Mesenchymal stem cell (in vitro differentiated cells and primary cell): ENCODE results near the gene FHIT.

Experiments used
- DNase-seq: peaks from one replicate; pipeline ENCODE4 v3.0.0-alpha.2; 2013
- H2AFZ ChIP-seq: one replicate; pipeline ENCODE4 v1.6.1; 2013; ENCODE audit warnings: low read depth, mild to moderate bottlenecking, control low read depth, inconsistent platforms, low read length, moderate library complexity
- H2AK5ac ChIP-seq: 2 replicates; pipeline ENCODE4 v1.6.1; 2013; ENCODE audit warnings: low read length, moderate library complexity, mild to moderate bottlenecking, inconsistent platforms; ENCODE audit not compliant: severe bottlenecking
- H2BK120ac ChIP-seq: one replicate; pipeline ENCODE4 v1.6.1; 2013; ENCODE audit warnings: low read depth, mild to moderate bottlenecking, inconsistent platforms, low read length, moderate library complexity
- H2BK12ac ChIP-seq, 2 experiments: one replicate each; pipeline ENCODE4 v1.6.1; 2013; ENCODE audit warnings: inconsistent platforms in 2 of 2, low read length in 2 of 2, mild to moderate bottlenecking in 2 of 2, moderate library complexity in 2 of 2, control low read depth in 1 of 2
- H2BK15ac ChIP-seq: one replicate; pipeline ENCODE4 v1.6.1; 2013; ENCODE audit warnings: mild to moderate bottlenecking, low read depth, inconsistent platforms; ENCODE audit not compliant: poor library complexity, severe bottlenecking
- H2BK5ac ChIP-seq: 2 replicates; pipeline ENCODE4 v1.6.1; 2013; ENCODE audit warnings: low read depth, mild to moderate bottlenecking, low read length, control low read depth, inconsistent platforms; ENCODE audit not compliant: poor library complexity, severe bottlenecking
- H3K14ac ChIP-seq, 2 experiments: one replicate each; pipeline ENCODE4 v1.6.1; 2013; ENCODE audit warnings: inconsistent platforms in 2 of 2, low read length in 2 of 2, control low read depth in 1 of 2, mild to moderate bottlenecking in 1 of 2, moderate library complexity in 1 of 2
- H3K18ac ChIP-seq, 2 experiments: one replicate each; pipeline ENCODE4 v1.6.1; 2013; ENCODE audit warnings: inconsistent platforms in 2 of 2, low read length in 2 of 2, control low read depth in 1 of 2, low read depth in 1 of 2, mild to moderate bottlenecking in 1 of 2
- H3K23ac ChIP-seq, 2 experiments: one replicate each; pipeline ENCODE4 v1.6.1; 2013; ENCODE audit warnings: inconsistent platforms in 2 of 2, low read length in 2 of 2, mild to moderate bottlenecking in 2 of 2, moderate library complexity in 2 of 2, control low read depth in 1 of 2
- H3K27ac ChIP-seq: 2 replicates; pipeline ENCODE4 v1.5.1; 2013; ENCODE audit warnings: mild to moderate bottlenecking, moderate library complexity, low read length, control low read depth, inconsistent platforms; ENCODE audit not compliant: poor library complexity, severe bottlenecking
- H3K27me3 ChIP-seq, 2 experiments: 2 replicates each; pipeline versions ENCODE4 v1.6.1 to v1.7.0; 2013; ENCODE audit warnings: low read length in 2 of 2, mild to moderate bottlenecking in 2 of 2, moderate library complexity in 2 of 2, control low read depth in 1 of 2, inconsistent platforms in 1 of 2; ENCODE audit not compliant: control insufficient read depth in 1 of 2, insufficient read depth in 1 of 2
- H3K36me3 ChIP-seq, 2 experiments: 2 replicates each; pipeline versions ENCODE4 v1.6.1 to v1.7.0; 2013; ENCODE audit warnings: low read length in 2 of 2, control low read depth in 1 of 2, inconsistent platforms in 1 of 2, low read depth in 1 of 2, mild to moderate bottlenecking in 1 of 2; ENCODE audit not compliant: insufficient read depth in 2 of 2, control insufficient read depth in 1 of 2
- H3K4ac ChIP-seq, 2 experiments: one replicate each; pipeline ENCODE4 v1.6.1; 2013; ENCODE audit warnings: inconsistent platforms in 2 of 2, low read length in 2 of 2, mild to moderate bottlenecking in 2 of 2, moderate library complexity in 2 of 2, control low read depth in 1 of 2, low read depth in 1 of 2
- H3K4me1 ChIP-seq: 2 replicates; pipeline ENCODE4 v1.6.1; 2013; ENCODE audit warnings: low read depth, low read length, control low read depth; ENCODE audit not compliant: control insufficient read depth, insufficient read depth
- H3K4me2 ChIP-seq: 2 replicates; pipeline ENCODE4 v1.6.1; 2013; ENCODE audit warnings: low read length, mild to moderate bottlenecking, inconsistent platforms; ENCODE audit not compliant: poor library complexity, severe bottlenecking
- H3K4me3 ChIP-seq, 2 experiments: 2 replicates each; pipeline versions ENCODE4 v1.5.1 to v1.7.0; 2013; ENCODE audit warnings: low read length in 2 of 2, mild to moderate bottlenecking in 2 of 2, control low read depth in 1 of 2, low read depth in 1 of 2; ENCODE audit not compliant: insufficient read depth in 1 of 2
- H3K79me1 ChIP-seq: replicated peaks from 2 replicates; pipeline ENCODE4 v1.6.1; 2013; ENCODE audit warnings: mild to moderate bottlenecking, control low read depth, low read length, inconsistent platforms; ENCODE audit not compliant: poor library complexity, severe bottlenecking
- H3K9ac ChIP-seq: 2 replicates; pipeline ENCODE4 v1.7.0; 2013; ENCODE audit warnings: mild to moderate bottlenecking, low read length, moderate library complexity
- H3K9me3 ChIP-seq: 2 replicates; pipeline ENCODE4 v1.7.0; 2013; ENCODE audit warnings: mild to moderate bottlenecking, low read length; ENCODE audit not compliant: control insufficient read depth
- H4K8ac ChIP-seq: one replicate; pipeline ENCODE4 v1.6.1; 2013; ENCODE audit warnings: inconsistent platforms, mild to moderate bottlenecking, low read length, moderate library complexity
- H4K91ac ChIP-seq: one replicate; pipeline ENCODE4 v1.6.1; 2013; ENCODE audit warnings: mild to moderate bottlenecking, low read length, inconsistent platforms
- WGBS: methylation state at CpG from one replicate; pipeline ENCODE4 v1.1.7; 2013; ENCODE audit warnings: mixed read lengths; 5-methylcytosine and 5-hydroxymethylcytosine counted together

Gene FHIT

DNA sequence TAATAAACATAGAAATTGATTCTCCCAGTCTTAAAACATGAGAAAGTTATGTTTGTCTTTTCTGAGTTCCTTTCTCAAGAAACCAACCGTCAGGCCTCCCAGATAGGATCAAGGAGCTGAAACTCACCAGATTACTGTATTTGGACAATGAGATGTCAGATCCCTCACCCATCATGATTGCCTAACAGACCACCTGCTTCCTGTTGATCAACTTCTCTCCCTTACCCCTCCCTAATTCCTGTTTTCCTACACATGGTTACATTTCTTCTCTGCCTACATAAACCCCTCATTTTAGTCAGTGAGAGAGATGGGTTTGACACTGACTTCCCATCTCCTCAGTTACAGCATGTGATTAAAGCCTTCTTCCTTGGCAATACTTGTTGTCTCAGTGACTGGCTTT, 917.5 kb downstream of the FHIT start:
- H2AK5ac ChIP-seq, result no peak overlapping the region
- peaks cover 0 to 5% of the 10 kb centered on the region in 2 experiments for H3K27me3 ChIP-seq
- WGBS, result 86% methylated on average over 1 of the region's 1 CpG
- no peak overlapping the region for H2AFZ ChIP-seq
- no peaks in the 10 kb centered on the region for H3K36me3 ChIP-seq
- no peak overlapping the region for H2BK12ac ChIP-seq
- no peak overlapping the region for H2BK120ac ChIP-seq
- DNase-seq, result no peak
- H3K4ac ChIP-seq, result no peak overlapping the region
- no peak overlapping the region for H3K4me2 ChIP-seq
- no peak overlapping the region for H3K18ac ChIP-seq
- H4K91ac ChIP-seq, result no peak overlapping the region
- H3K14ac ChIP-seq, result no peak overlapping the region
- no peak overlapping the region for H4K8ac ChIP-seq
- H3K27ac ChIP-seq, result no peak overlapping the region
- no peaks in the 10 kb centered on the region for H3K79me1 ChIP-seq
- no peak overlapping the region for H3K4me3 ChIP-seq
- H3K9ac ChIP-seq, result no peak overlapping the region
- H3K4me1 ChIP-seq, result no peaks in the 10 kb centered on the region
- no peak overlapping the region for H2BK5ac ChIP-seq
- no peak overlapping the region for H3K23ac ChIP-seq
- no peak overlapping the region for H2BK15ac ChIP-seq
- H3K9me3 ChIP-seq, result no peaks in the 10 kb centered on the region

DNA sequence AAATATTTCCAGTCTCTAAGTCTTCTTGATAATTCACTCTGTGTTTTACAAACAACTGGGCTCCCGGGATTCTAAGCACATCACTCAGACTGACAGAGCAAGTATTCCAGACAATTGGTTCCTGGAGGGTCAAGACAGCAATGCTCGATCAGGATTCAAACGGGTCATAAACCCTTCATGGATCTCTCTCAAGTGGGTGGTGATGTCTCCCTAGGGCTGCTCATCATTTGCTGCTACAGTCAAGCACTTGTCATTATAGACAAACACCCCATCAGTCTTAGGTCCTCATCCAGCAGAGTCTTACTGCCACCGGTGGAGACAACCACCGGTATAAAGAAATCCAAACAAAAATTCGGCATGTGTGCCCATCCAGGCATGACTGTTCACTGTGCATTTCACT, 921.1 kb downstream of the FHIT start:
- no peak overlapping the region for H3K18ac ChIP-seq
- no peak overlapping the region for H3K4ac ChIP-seq
- H3K4me3 ChIP-seq, result no peak overlapping the region
- DNase-seq, result no peak
- no peak overlapping the region for H3K4me2 ChIP-seq
- no peak overlapping the region for H2BK12ac ChIP-seq
- no peak overlapping the region for H3K23ac ChIP-seq
- no peak overlapping the region for H2BK5ac ChIP-seq
- no peak overlapping the region for H3K14ac ChIP-seq
- H4K8ac ChIP-seq, result no peak overlapping the region
- H3K9ac ChIP-seq, result no peak overlapping the region
- H2BK120ac ChIP-seq, result no peak overlapping the region
- no peaks in the 10 kb centered on the region for H3K4me1 ChIP-seq
- H4K91ac ChIP-seq, result no peak overlapping the region
- H3K27me3 ChIP-seq, result peaks cover 0 to 5% of the 10 kb centered on the region in 2 experiments
- H2BK15ac ChIP-seq, result no peak overlapping the region
- no peak overlapping the region for H2AK5ac ChIP-seq
- H3K79me1 ChIP-seq, result no peaks in the 10 kb centered on the region
- WGBS, result 59% methylated on average over 6 of the region's 6 CpGs
- H3K27ac ChIP-seq, result no peak overlapping the region
- no peaks in the 10 kb centered on the region for H3K9me3 ChIP-seq
- no peaks in the 10 kb centered on the region for H3K36me3 ChIP-seq
- H2AFZ ChIP-seq, result no peak overlapping the region

DNA sequence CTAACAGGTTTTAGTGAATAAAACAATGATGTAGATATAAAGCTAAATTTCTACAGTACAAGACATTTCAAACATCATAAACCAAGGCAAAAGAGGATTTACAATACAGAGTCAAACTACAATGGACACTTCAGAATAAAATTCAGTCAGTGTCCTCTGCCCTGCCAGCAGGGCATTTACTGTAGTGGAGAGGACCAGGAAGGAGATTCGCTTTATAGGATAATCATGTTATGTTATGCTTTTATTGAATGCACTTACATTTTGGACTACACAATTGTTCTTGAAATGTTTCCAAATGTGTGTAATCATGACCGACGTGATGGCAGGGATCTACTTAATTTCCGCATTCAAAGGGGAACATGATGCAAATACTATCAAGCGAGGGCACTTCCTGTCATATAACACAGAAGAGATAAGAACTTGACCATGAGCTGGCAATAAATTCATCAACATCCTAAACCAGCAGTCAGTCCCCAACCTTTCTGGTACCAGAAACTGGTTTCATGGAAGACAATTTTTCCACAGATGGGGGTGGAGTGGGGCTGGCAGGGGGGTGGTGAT, 925.6 kb downstream of the FHIT start:
- H3K4me3 ChIP-seq, result no peak overlapping the region
- no peak overlapping the region for H2AFZ ChIP-seq
- H3K4me2 ChIP-seq, result no peak overlapping the region

DNA sequence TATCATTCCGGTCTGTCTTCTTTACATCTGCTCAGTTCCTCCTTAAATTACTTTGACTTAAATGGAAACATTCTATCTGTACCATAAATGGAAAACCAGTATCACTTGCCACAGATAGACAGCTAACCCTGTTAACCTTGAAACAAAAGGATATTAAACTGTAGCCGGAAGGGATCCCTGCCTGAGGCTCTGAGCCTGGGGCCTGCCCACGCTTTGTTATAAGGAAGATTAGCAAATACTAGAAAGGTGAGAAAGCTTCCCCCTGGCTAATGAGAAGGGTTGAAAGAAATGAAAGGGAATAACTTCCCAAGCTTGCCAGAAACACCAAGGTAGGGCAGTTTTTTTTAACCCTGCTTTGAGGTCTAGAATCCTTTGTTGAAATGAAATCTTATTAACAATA, 927.6 kb downstream of the FHIT start:
- WGBS, result 87% methylated on average over 3 of the region's 3 CpGs

More for the DNA sequence above, 925.6 kb downstream of the FHIT start:
- H3K27me3 ChIP-seq, result peaks cover 0 to 5% of the 10 kb centered on the region in 2 experiments
- no peak overlapping the region for H2BK15ac ChIP-seq
- H3K79me1 ChIP-seq, result no peaks in the 10 kb centered on the region
- no peak overlapping the region for H2AK5ac ChIP-seq
- H3K9ac ChIP-seq, result no peak overlapping the region
- no peaks in the 10 kb centered on the region for H3K36me3 ChIP-seq
- no peak overlapping the region for H3K4ac ChIP-seq
- no peak overlapping the region for H2BK120ac ChIP-seq
- no peak for DNase-seq
- H2BK12ac ChIP-seq, result no peak overlapping the region
- 73% methylated on average over 5 of the region's 5 CpGs for WGBS
- no peak overlapping the region for H3K14ac ChIP-seq
- no peak overlapping the region for H2BK5ac ChIP-seq
- H3K4me1 ChIP-seq, result no peaks in the 10 kb centered on the region
- H3K18ac ChIP-seq, result no peak overlapping the region
- no peak overlapping the region for H4K8ac ChIP-seq
- no peak overlapping the region for H3K27ac ChIP-seq
- no peaks in the 10 kb centered on the region for H3K9me3 ChIP-seq
- H3K23ac ChIP-seq, result no peak overlapping the region
- H4K91ac ChIP-seq, result no peak overlapping the region

More for the DNA sequence above, 927.6 kb downstream of the FHIT start:
- Histone ChIP-seq H3K79me1 (no peaks in the 10 kb centered on the region), H3K4me3 (no peak overlapping the region), H3K4ac (no peak overlapping the region), H3K27ac (no peak overlapping the region), H2BK12ac (no peak overlapping the region), H2BK5ac (no peak overlapping the region), H2AFZ (no peak overlapping the region), H4K91ac (no peak overlapping the region), H3K4me2 (no peak overlapping the region), H2AK5ac (no peak overlapping the region), H3K18ac (no peak overlapping the region), H3K14ac (no peak overlapping the region), H3K4me1 (no peaks in the 10 kb centered on the region), H3K27me3 (no peaks in the 10 kb centered on the region), H4K8ac (no peak overlapping the region), H3K23ac (no peak overlapping the region), H3K9ac (no peak overlapping the region), H3K9me3 (no peaks in the 10 kb centered on the region), H3K36me3 (no peaks in the 10 kb centered on the region), H2BK15ac (no peak overlapping the region), H2BK120ac (no peak overlapping the region)
- no peak for DNase-seq
